SHP77 (cell line): ENCODE results near the gene TMEM151B.

ENCODE experiments used
- DNase-seq, 2 experiments: peaks; one replicate each; lab custom pipeline; 2025; lab: John Stamatoyannopoulos, UW

The TMEM151B gene

GRCh38 chr6:44250718-44251123 is 19.5 kb upstream of the TMEM151B start:
- no peak for DNase-seq

GRCh38 chr6:44251576-44252524 is 18.4 kb upstream of the TMEM151B start:
- no peak for DNase-seq

- peak in 1 of 2 experiments; percentile 44 for DNase-seq
Observed at GRCh38 chr6:44253307-44254101, 16.7 kb upstream of the TMEM151B start.

- DNase-seq, result no peak
Observed at GRCh38 chr6:44254191-44255104, 15.8 kb upstream of the TMEM151B start.

GRCh38 chr6:44255105-44255808 is 15.0 kb upstream of the TMEM151B start:
- peak in 1 of 2 experiments; percentile 24 for DNase-seq

GRCh38 chr6:44255871-44256774 is 14.1 kb upstream of the TMEM151B start:
- no peak for DNase-seq

GRCh38 chr6:44256775-44257024 is 13.6 kb upstream of the TMEM151B start:
- DNase-seq, result no peak

- peak in 1 of 2 experiments; percentile 80 for DNase-seq
Observed at GRCh38 chr6:44257025-44257752, 13.1 kb upstream of the TMEM151B start, which contains the start of gene SLC35B2. Gene SLC35B2, minus strand, starts transcription at chr6:44257528. Its CDS starts 118 bp downstream, at chr6:44257410.

GRCh38 chr6:44257753-44258324 is 12.4 kb upstream of the TMEM151B start:
- no peak for DNase-seq

- DNase-seq, result no peak
Observed at GRCh38 chr6:44258325-44258863, 11.9 kb upstream of the TMEM151B start.

- DNase-seq, result no peak
Observed at GRCh38 chr6:44258921-44259320, 11.3 kb upstream of the TMEM151B start.

- no peak for DNase-seq
Observed at GRCh38 chr6:44260011-44260410, 10.2 kb upstream of the TMEM151B start.

- DNase-seq, result no peak
Observed at GRCh38 chr6:44260451-44261297, 9.6 kb upstream of the TMEM151B start.

GRCh38 chr6:44261581-44261980 is 8.7 kb upstream of the TMEM151B start:
- no peak for DNase-seq

GRCh38 chr6:44262467-44263353 is 7.5 kb upstream of the TMEM151B start:
- no peak for DNase-seq

GRCh38 chr6:44263354-44264100 is 6.7 kb upstream of the TMEM151B start:
- DNase-seq, result no peak
